HepG2 (cell line): Measurements from ENCODE around the gene ANKRD6.

ENCODE experiments used
- BRCA1 ChIP-seq: sonication (generic); formaldehyde crosslinking; IDR thresholded peaks from 2 replicates; pipeline ENCODE4 v1.4.0; 2020; ENCODE audit warnings: missing genetic modification reagents
- CEBPB ChIP-seq: IDR thresholded peaks from 2 replicates; pipeline ENCODE4 v1.6.1; 2011; ENCODE audit warnings: low read depth, low read length, improper control_type of control experiment, borderline replicate concordance
- EZH2 ChIP-seq: conservative IDR thresholded peaks from 2 replicates; pipeline ENCODE4 v1.6.1; 2012; ENCODE audit warnings: mild to moderate bottlenecking, low read depth, low read length, moderate library complexity
- HDAC2 ChIP-seq: sonication (generic); formaldehyde crosslinking; IDR thresholded peaks from 2 replicates; pipeline ENCODE4 v1.4.0; 2020; ENCODE audit warnings: missing genetic modification reagents
- MEIS1 ChIP-seq: sonication (generic); formaldehyde crosslinking; IDR thresholded peaks from 2 replicates; pipeline ENCODE4 v1.9.0; 2021; ENCODE audit warnings: mild to moderate bottlenecking, missing genetic modification reagents, moderate library complexity, borderline replicate concordance
- MXI1 ChIP-seq: IDR thresholded peaks from 3 replicates; pipeline ENCODE4 v1.6.1; 2012; ENCODE audit warnings: low read depth, low read length, inconsistent platforms, borderline replicate concordance
- NFYC ChIP-seq: IDR thresholded peaks from 2 replicates; pipeline ENCODE4 v1.6.1; 2016; ENCODE audit warnings: missing genetic modification reagents, missing compliant biosample characterization
- REST ChIP-seq, 2 experiments: IDR thresholded peaks; 2 replicates each; pipeline ENCODE4 v1.6.1; 2011 to 2012; ENCODE audit warnings: low read length in 2 of 2, borderline replicate concordance in 1 of 2, low read depth in 1 of 2, mild to moderate bottlenecking in 1 of 2, moderate library complexity in 1 of 2
- ZBTB33 ChIP-seq: sonication (generic); formaldehyde crosslinking; IDR thresholded peaks from 2 replicates; pipeline ENCODE4 v1.4.0; 2020; ENCODE audit warnings: missing genetic modification reagents
- ZFP1 ChIP-seq: IDR thresholded peaks from 2 replicates; pipeline ENCODE4 v1.6.1; 2016
- TF ChIP-seq, protein P1 (sequence below): sonication (generic); formaldehyde crosslinking; IDR thresholded peaks from 2 replicates; pipeline ENCODE4 v1.4.0; 2020; ENCODE audit warnings: missing genetic modification reagents; ENCODE audit errors: not compliant biosample characterization
- TF ChIP-seq, protein P2 (sequence below): IDR thresholded peaks from 2 replicates; pipeline ENCODE4 v1.6.1; 2012; ENCODE audit warnings: inconsistent platforms

GRCh38 chr6:89662659-89663223 is 229.8 kb downstream of the ANKRD6 start:
- TF ChIP-seq MEIS1 (CRISPR knock-in tag), result no peak
- no peak for TF ChIP-seq ZFP1 (CRISPR knock-in tag)
- TF ChIP-seq EZH2, result no peak
- no peak for TF ChIP-seq CEBPB
- TF ChIP-seq REST (IDR thresholded peaks at IDR 0.05; ENCODE audit: borderline replicate concordance in 1 of 2, low read depth in 1 of 2, low read length in 2 of 2), result no peak
- TF ChIP-seq, protein P1, sequence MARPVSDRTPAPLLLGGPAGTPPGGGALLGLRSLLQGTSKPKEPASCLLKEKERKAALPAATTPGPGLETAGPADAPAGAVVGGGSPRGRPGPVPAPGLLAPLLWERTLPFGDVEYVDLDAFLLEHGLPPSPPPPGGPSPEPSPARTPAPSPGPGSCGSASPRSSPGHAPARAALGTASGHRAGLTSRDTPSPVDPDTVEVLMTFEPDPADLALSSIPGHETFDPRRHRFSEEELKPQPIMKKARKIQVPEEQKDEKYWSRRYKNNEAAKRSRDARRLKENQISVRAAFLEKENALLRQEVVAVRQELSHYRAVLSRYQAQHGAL, result no peak
- no peak for TF ChIP-seq BRCA1 (CRISPR knock-in tag)
- TF ChIP-seq NFYC (CRISPR knock-in tag), result no peak
- TF ChIP-seq MXI1, result no peak
- no peak for TF ChIP-seq HDAC2 (CRISPR knock-in tag)
- TF ChIP-seq, protein P2, sequence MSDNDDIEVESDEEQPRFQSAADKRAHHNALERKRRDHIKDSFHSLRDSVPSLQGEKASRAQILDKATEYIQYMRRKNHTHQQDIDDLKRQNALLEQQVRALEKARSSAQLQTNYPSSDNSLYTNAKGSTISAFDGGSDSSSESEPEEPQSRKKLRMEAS, result no peak
- no peak for TF ChIP-seq ZBTB33 (CRISPR knock-in tag)
